22Rv1 (cell line): ENCODE results near the gene PRDM8.

ENCODE experiments used
- H3K27ac ChIP-seq: fragments of 450-650 bp; 2 replicates; pipeline ENCODE4 v1.5.1; 2017
- CTCF ChIP-seq: fragments of 450-650 bp; IDR thresholded peaks from 2 replicates; pipeline ENCODE4 v1.5.1; 2017; ENCODE audit warnings: mild to moderate bottlenecking
- ZFX ChIP-seq: fragments of 450-650 bp; IDR thresholded peaks from 2 replicates; pipeline ENCODE4 v1.6.1; 2017; ENCODE audit warnings: antibody characterized with exemption, borderline replicate concordance

Gene PRDM8

GRCh38 chr4:80161413-80162058, 35.8 kb upstream of the PRDM8 start:
- no peak overlapping the region for H3K27ac ChIP-seq

GRCh38 chr4:80162418-80162817, 34.9 kb upstream of the PRDM8 start:
- TF ChIP-seq CTCF (no peak), ZFX (no peak)
- no peak overlapping the region for H3K27ac ChIP-seq

More at GRCh38 chr4:80161413-80162058, 35.8 kb upstream of the PRDM8 start:
- TF ChIP-seq CTCF (no peak), ZFX (no peak)

DNA sequence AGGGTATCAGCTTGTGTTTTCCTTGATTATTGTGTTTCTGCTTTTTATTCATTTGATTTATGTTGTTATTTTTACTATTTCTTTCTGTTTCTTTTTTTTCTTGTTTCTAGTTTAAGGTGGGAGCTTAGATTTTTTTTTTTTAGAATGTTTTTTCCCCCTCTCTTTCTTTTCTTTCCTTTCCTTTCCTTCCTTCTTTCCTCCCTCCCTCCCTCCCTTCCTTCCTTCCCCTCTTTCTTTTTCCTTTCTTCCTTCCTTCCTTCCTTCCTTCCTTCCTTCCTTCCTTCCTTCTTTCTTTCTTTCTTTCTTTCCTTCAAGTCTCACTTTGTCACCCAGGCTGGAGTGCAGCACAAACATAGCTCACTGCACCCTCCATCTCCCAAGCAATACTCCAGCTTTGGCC, 31.4 kb upstream of the PRDM8 start:
- TF ChIP-seq CTCF (no peak), ZFX (no peak)
- H3K27ac ChIP-seq: no peak overlapping the region

DNA sequence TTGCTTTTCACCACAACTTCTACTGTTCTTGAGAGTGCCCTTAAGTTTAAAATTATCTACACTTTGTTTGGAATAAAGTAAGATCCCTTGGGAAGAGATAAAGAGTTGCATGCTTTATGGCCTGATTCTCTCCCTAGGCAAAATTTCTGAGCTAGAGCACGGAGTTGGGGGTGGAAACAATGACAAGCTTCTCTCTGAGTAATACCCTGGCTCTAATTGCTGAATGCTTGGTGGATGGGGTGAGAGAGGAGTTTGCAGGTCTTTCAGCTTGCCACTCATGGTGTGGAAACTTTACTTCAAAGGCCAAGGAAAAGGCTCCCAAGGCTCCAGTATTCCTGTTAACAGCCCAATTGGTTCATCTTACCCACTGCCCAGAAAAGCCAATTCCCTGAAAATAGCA, 26.1 kb upstream of the PRDM8 start:
- no peak overlapping the region for H3K27ac ChIP-seq
- TF ChIP-seq ZFX (no peak), CTCF (no peak)

- H3K27ac ChIP-seq: no peak overlapping the region
- no peak for TF ChIP-seq CTCF
- no peak for TF ChIP-seq ZFX
Measured at GRCh38 chr4:80171656-80172055, 25.6 kb upstream of the PRDM8 start.

DNA sequence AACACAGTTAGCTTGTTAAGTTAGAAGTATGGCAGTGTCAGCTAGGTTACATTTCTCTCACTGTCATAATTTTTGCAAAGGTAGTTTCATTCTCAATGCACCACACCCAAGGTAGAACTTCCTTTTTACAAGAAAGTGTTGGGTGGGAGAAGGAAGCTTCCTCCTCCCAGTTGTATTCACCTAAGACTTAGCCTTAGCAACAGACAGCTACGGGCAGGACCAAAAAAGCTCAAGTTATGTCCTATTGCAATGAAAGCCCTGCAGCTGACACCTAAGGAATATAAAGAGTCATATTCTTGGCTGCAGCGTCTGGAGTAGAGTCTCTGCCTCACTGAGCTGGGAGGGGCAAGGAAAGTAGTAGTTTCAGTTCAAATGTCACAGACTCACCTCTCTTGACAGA, 25.1 kb upstream of the PRDM8 start:
- H3K27ac ChIP-seq: no peak overlapping the region
- TF ChIP-seq CTCF (no peak), ZFX (no peak)

DNA sequence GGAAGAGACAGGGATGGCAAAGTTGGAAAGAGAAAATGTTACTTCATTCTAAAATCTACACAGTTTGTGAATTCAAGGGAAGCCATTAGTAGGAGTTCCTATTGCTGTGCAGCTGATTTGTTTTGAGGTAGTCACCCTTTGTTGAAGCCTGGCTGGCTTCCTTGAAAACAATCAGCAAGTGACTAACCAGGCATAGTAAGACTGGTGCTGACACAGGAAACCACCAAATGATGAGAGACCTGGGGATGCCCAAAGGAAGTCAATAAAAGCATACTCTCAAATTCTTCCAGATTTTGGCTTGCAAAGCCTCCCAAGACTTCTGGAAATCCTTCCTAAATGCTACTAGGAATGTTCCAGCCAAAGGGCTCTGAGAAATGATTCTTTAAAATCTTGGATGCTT, 23.9 kb upstream of the PRDM8 start:
- H3K27ac ChIP-seq: no peak overlapping the region
- TF ChIP-seq ZFX: no peak
- TF ChIP-seq CTCF: no peak
